KOPT-K1 (cell line): ENCODE results near the gene ZNF440.
A peak's percentile ranks its signal among the peaks of the same experiment; 100 is the strongest.
"Not testable (repeated sequence)": the region's sequence is repeated elsewhere in the genome, so short reads cannot be mapped to it uniquely, and the experiment has no call there.

Experiments used
- H3K27ac ChIP-seq: fragments of 200-600 bp; sonication (generic); 2 replicates; pipeline ENCODE4 v1.5.1; 2016; ENCODE audit warnings: antibody characterized with exemption, mild to moderate bottlenecking, low read depth, low read length; ENCODE audit not compliant: poor library complexity, severe bottlenecking
- H3K36me3 ChIP-seq: fragments of 200-600 bp; sonication (generic); 2 replicates; pipeline ENCODE4 v1.5.1; 2017; ENCODE audit warnings: antibody characterized with exemption, mild to moderate bottlenecking, low read length, moderate library complexity; ENCODE audit not compliant: insufficient read depth
- H3K9me3 ChIP-seq: fragments of 200-600 bp; sonication (generic); 2 replicates; pipeline ENCODE4 v1.5.1; 2017; ENCODE audit warnings: antibody characterized with exemption, low read length, mild to moderate bottlenecking; ENCODE audit not compliant: insufficient read depth, poor library complexity, severe bottlenecking

The ZNF440 gene

DNA sequence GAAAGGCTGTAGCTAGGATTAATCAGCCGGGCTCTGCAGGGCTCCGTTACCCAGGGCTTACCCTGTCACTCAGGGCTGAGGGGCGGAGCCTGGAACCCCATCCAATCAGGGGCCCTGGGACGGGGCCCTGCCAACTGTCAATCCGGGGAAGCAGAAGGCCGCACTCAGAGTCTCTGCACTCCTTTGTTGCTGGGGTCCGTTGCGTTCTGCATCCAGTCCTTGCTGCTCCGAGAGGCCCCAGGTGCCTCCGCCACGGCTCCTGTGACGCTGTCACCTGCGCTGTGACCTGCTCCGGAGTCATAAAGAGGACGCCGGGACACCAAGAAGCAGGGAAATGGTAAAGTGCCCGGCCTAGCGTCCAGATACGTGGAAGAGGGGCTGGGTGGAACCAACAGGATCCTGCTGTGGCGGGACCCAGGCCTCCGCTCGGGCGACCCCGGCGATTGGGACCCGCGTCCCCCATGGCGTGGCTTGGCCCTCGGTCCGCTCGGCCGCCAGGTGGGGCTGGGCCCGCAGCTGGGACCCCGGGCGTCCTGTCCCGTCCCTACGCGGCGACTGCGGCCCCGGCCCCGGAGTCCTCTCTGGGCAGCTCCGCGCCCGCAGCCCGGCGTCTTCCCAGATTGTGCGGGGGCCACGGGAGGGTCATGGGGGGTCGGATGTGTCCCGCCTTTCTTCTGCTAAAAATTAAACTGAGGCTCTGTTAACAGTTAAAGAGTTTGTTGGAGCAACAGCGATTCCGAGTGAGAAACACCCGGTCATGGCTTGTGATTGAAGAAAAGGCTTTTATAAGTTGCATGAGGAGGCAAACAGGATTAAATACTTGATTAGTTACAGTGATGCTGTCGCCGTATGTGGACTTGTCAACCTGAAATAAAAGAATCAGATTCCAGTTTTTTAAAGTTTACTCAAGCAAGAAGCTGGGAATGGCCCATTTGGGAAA lies 15.4 kb upstream of the ZNF440 start, which contains the start of gene ZNF491:
Gene ZNF491 (plus strand): TSS at position 133 of the 940 bp plus-strand sequence. CDS start 7,431 bp downstream, outside the sequence.
- Histone ChIP-seq H3K27ac (peak within 1 kb of the TSS; percentile 69), H3K9me3 (peaks cover 19% of the 10 kb centered on the region), H3K36me3 (no peaks in the 10 kb centered on the region)

DNA sequence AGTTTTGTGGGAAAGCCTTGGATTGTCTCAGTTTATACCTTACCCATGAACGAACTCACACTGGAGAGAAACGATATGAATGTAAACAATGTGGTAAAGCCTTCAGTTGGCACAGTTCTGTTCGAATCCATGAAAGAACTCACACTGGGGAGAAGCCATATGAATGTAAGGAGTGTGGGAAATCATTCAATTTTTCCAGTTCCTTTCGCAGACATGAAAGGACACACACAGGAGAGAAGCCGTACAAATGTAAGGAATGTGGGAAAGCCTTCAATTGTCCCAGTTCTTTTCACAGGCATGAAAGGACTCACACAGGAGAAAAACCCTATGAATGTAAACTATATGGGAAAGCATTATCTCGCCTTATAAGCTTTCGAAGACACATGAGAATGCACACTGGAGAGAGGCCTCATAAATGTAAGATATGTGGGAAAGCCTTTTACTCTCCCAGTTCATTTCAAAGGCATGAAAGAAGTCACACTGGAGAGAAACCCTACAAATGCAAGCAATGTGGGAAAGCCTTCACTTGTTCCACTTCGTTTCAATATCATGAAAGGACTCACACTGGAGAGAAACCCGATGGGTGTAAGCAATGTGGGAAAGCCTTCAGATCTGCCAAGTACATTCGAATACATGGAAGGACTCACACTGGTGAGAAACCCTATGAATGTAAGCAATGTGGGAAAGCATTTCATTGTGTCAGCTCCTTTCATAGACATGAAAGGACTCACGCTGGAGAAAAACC lies 7.5 kb upstream of the ZNF440 start:
- H3K27ac ChIP-seq: no peak overlapping the region
- peaks cover 74% of the 10 kb centered on the region for H3K9me3 ChIP-seq
- peaks cover 28% of the 10 kb centered on the region for H3K36me3 ChIP-seq

DNA sequence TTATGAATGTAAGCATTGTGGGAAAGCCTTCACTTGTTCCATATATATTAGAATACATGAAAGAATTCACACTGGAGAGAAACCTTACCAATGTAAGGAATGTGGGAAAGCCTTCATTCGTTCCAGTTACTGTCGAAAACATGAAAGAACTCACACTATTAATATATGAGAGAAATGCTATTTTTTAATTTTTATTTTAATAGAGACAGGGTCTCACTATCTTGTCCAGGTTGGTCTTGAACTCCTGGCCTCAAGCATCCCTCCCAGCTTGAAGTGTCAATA lies 7.0 kb upstream of the ZNF440 start:
- H3K36me3 ChIP-seq: peaks cover 28% of the 10 kb centered on the region
- peaks cover 70% of the 10 kb centered on the region for H3K9me3 ChIP-seq

DNA sequence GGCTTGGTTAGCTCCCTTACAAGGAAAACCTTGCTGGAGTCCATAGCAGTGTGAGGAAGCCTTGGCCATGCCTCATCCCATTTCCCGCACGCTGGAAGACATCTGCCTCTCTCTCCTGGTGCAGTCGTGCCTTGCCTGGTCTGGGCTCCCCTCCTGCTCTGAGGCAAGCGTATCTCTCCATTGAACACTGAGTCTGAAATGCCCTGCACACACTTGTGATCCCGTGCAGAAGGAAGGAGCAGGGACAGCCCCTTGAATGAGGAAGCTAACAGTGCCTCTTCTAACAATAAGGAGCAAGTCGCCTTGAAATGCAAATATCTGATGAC lies 407 bp upstream of the ZNF440 start:
- Histone ChIP-seq H3K9me3 (peaks cover 6% of the 10 kb centered on the region), H3K36me3 (peaks cover 7% of the 10 kb centered on the region; the same call in 1 of the 2 replicates), H3K27ac (peak overlapping the region; percentile 73)

More for the DNA sequence above, 7.0 kb upstream of the ZNF440 start:
- H3K27ac ChIP-seq: no peak overlapping the region

DNA sequence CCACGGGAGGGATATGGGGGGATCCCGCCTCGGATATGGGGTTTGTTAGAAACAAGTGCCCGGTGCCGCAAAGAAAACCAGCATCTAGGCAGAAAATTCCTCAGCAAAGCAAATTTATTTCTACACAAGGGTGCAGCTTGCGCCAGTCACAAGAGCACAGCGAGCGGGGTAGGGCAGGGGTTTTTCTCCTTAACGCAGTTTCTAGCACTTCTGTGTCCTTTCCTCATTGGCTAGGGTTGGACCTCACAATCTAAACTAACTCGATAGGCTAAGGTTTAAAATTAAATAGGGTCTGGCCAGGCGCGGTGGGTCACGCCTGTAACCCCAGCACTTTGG lies 595 bp downstream of the ZNF440 start:
- peaks cover 7% of the 10 kb centered on the region; the same call in 1 of the 2 replicates for H3K36me3 ChIP-seq
- peaks cover 6% of the 10 kb centered on the region for H3K9me3 ChIP-seq
- H3K27ac ChIP-seq: peak overlapping the region; percentile 73

DNA sequence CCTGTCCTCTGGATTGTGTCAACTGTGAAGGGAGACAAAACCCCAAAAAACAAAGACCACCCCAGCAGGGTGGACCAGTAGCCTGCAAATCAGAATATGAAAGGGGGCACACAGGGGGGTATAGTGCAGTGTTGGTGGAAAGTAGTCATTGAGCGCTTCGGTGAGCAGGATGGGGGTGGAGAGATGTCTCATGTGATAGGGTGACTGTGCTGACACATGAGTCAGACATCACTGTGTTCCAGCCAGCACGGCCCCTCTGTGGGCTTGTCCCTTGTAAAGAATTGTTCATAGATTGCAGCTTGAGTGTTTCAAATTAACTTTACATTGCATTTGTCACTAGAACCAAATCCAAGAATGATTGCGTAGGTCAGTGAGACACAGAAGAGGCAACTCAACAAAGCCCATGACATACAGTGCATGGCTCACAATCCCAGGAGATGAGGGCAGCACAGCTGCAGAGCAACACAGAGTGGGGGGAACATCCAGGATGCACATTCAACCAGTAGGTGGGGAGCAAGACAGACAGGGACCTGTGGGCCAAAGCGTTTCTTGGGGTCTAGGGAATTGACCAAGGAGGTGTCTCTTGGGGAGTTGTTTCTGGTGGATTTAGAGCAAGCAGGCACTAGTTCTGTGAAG lies 7.5 kb downstream of the ZNF440 start:
- Histone ChIP-seq H3K36me3 (peaks cover 30% of the 10 kb centered on the region), H3K27ac (no peak overlapping the region), H3K9me3 (peaks cover 38% of the 10 kb centered on the region)

DNA sequence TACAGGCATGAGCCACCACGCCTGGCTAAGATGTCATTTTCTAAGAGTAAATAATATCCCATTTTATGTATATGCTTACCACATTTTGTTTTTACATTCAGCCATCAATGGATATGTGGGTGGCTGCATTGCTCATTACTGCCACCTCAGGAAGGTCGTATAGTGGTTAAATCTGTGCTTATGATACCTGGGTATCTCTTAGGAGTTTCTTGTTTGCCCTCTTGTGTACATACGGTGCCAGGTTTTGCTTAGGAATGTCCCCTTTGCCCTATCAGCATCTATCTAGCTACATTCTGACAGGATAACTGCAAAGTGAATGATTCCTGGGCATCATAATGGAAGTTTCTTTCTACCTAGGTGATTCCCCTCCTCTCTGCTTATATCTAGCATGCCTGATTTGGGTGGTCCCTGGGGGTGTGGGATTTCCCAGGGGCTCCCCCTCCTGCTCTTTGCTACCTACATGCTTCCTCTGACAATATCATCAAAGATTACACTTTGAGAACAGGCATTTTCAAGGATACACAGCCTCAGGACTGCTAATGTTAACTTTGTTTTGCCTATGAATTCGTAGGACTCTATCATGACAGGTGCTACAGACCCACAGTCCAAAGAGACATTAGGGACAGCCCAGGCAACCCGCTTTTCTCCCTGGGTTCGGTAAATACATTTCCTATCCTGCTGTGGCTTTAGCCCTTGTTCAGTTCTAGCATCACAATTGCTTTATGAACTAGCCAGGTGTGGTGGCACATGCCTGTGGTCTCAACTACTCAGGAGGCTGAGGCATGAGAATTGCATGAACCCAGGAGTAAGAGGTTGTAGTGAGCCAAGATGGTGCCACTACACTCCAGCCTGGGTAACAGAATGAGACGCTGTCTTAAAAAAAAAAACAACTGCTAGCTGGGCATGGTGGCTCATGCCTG lies 15.1 kb downstream of the ZNF440 start:
- Histone ChIP-seq H3K9me3 (peaks cover 82% of the 10 kb centered on the region), H3K36me3 (peaks cover 54% of the 10 kb centered on the region)
- not testable (repeated sequence) for H3K27ac ChIP-seq

DNA sequence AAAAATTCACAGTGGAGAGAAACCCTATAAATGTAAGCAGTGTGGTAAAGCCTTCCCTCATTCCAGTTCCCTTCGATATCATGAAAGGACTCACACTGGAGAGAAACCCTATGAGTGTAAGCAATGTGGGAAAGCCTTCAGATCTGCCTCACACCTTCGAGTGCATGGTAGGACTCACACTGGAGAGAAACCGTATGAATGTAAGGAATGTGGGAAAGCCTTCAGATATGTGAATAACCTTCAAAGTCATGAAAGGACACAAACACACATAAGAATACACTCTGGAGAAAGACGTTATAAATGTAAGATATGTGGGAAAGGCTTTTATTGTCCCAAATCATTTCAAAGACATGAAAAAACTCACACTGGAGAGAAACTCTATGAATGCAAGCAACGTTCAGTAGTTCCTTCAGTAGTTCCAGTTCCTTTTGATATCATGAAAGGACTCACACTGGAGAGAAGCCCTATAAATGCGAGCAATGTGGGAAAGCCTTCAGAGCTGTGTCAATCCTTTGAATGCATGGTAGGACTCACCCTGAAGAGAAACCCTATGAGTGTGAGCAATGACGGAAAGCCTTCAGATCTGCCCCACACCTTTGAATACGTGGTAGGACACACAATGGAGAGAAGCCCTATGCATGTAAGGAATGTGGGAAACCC lies 18.3 kb downstream of the ZNF440 start:
- H3K27ac ChIP-seq: no peak overlapping the region
- H3K9me3 ChIP-seq: peaks cover 81% of the 10 kb centered on the region
- peaks cover 65% of the 10 kb centered on the region for H3K36me3 ChIP-seq

DNA sequence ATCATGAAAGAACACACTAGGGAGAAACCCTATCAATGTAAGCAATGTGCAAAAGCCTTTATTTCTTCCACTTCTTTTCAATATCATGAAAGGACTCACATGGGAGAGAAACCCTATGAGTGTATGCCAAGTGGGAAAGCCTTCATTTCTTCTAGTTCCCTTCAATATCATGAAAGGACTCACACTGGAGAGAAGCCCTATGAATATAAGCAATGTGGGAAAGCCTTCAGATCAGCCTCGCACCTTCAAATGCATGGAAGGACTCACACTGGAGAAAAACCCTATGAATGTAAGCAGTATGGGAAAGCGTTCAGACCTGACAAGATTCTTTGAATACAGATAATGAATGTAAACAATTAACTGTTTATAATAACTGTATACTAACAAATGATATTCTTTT lies 19.5 kb downstream of the ZNF440 start:
- Histone ChIP-seq H3K27ac (no peak overlapping the region), H3K36me3 (peaks cover 65% of the 10 kb centered on the region), H3K9me3 (peaks cover 70% of the 10 kb centered on the region)

DNA sequence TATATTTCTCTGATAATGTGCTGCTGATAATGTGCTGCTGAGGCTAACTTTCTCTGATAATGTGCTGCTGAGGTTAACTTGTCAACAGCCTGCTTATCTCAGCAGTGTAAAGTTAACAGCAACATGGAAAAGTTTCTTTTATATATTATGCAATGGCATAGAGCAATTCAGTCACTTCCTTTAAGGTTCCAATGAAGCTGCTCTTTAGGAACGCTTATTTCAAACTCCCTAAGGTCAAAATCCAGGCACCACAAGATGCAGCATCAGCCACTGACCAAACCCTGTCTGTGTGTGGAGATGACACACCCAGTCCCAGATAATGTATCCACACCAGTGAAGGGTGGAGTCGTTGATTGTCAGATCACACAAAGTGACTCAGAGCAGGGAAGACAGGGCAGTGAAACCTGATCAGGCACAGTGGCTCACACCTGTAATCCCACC lies 21.6 kb downstream of the ZNF440 start:
- H3K9me3 ChIP-seq: peaks cover 51% of the 10 kb centered on the region
- not testable (repeated sequence) for H3K27ac ChIP-seq

DNA sequence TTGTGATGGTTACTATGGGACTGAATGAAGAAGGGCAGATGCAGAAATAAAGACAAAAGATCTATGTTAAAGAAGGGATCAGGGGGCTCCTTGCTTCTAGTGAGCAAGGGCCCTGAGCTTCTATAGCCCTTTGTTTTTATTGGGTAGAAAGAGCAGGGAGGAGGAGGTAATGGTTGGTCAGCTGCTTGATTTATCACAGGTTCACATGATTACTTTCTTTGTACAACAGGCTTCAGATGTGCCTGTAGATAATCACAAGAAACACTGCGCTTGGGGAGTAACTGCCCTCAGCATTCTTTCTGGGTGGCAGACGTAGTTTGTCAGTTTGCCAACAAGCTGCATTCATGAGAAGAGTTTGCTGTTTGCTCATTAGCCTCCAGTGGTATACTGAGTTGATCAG lies 29.6 kb downstream of the ZNF440 start:
- peaks cover 3% of the 10 kb centered on the region for H3K9me3 ChIP-seq
- H3K27ac ChIP-seq: no peak overlapping the region
- H3K36me3 ChIP-seq: no peaks in the 10 kb centered on the region

More for the DNA sequence above, 21.6 kb downstream of the ZNF440 start:
- H3K36me3 ChIP-seq: peaks cover 47% of the 10 kb centered on the region

DNA sequence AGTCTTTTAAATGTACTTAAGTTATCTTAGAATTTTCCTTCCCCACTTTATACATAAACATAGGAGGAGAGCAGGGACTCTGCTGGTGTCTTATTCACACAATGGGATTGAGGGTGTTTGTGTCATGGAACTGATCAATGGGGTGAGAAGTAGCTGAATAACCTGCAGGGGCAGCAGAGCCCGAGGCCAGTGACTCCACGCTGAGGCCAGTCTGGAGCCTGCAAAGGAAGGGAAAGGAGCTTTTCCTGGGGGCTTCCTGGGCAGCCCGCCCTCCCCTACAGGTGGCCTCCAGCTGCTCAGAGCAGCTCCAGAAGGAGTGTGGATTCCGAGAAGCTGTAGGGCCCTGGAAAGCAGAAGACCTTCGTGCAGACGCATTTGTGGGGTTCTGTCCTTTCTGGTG lies 33.5 kb downstream of the ZNF440 start:
- not testable (repeated sequence) for H3K27ac ChIP-seq
- peaks cover 27% of the 10 kb centered on the region for H3K9me3 ChIP-seq
- peaks cover 29% of the 10 kb centered on the region for H3K36me3 ChIP-seq

DNA sequence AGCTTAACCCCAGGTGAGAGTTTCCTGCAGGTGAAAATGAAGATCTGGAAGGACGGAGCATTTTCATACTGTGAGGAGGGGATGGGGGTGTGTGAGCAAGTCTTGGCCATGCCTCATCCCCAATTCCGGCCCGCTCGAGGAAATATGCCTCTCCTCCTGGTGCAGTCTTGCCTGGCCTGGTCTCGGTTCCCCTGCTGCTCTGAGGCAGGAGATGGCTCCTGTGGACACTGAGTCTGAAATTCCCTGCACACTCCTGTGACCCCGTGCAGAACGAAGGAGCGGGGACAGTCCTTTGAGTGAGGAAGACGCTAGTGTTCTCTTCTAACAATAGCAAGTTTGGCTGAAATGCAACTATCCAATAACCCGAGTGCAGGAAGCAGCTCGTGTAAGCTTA lies 34.1 kb downstream of the ZNF440 start:
- Histone ChIP-seq H3K36me3 (peaks cover 34% of the 10 kb centered on the region), H3K27ac (peak overlapping the region; percentile 83), H3K9me3 (peaks cover 33% of the 10 kb centered on the region)
